ENCODE data around the gene RASGEF1B. TPM values are rescaled to one million over a fixed set of nuclear protein-coding genes. Genes with fewer than 3 reads are reported as not detected.
A peak's percentile ranks its signal among the peaks of the same experiment; 100 is the strongest.

RASGEF1B gene
- total RNA-seq, 4 donors from 2014 or later, result 4.3 to 15.5 (median 10.2) TPM

DNA sequence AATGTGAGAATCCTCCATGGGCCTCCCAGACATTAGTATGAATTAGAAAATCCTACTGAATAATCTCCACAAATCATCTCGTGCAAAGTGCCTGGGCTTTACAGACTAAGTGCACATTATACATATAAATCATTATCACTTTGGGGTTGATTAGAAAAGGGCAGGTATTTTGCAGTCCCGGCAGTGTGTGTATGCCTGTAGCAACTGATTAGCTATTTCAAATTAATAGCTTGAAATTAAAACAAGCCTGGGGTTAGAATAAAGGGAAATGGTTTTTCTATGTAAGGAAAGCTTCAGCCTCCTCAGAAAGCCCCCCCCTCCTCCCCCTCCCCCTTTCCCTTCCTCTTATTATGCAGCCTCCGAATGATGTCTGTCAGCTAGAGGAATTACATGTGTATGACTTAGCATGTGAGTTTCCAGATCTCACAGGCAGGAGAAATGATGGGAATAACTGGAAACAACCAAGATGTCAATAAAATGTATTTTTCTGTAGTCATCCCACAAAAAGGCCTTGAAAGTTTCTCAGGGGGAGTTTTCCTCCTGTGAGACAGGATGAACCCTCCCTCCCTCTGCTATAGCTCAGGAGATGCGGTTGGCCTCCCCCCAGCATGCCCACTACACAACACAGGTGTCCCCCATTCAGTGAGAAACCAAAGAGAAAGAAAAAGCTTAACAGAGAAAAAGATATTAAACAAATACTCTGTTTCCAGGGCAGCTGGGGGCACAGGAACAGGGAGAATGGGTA, 41.2 kb upstream of the RASGEF1B start:
- Histone ChIP-seq H3K4me1 (peaks cover 9 to 15% of the 10 kb centered on the region in 2 donors), H3K4me3 (replicated peaks in 1 of 3) (no peak overlapping the region), H3K27me3 (no peaks in the 10 kb centered on the region), H3K9me3 (no peaks in the 10 kb centered on the region), H3K27ac (no peak overlapping the region), H3K36me3 (no peaks in the 10 kb centered on the region)
- TF ChIP-seq, protein P1, sequence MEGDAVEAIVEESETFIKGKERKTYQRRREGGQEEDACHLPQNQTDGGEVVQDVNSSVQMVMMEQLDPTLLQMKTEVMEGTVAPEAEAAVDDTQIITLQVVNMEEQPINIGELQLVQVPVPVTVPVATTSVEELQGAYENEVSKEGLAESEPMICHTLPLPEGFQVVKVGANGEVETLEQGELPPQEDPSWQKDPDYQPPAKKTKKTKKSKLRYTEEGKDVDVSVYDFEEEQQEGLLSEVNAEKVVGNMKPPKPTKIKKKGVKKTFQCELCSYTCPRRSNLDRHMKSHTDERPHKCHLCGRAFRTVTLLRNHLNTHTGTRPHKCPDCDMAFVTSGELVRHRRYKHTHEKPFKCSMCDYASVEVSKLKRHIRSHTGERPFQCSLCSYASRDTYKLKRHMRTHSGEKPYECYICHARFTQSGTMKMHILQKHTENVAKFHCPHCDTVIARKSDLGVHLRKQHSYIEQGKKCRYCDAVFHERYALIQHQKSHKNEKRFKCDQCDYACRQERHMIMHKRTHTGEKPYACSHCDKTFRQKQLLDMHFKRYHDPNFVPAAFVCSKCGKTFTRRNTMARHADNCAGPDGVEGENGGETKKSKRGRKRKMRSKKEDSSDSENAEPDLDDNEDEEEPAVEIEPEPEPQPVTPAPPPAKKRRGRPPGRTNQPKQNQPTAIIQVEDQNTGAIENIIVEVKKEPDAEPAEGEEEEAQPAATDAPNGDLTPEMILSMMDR (IDR thresholded peaks at IDR 0.05), result no peak
- no peak for TF ChIP-seq POLR2A (IDR thresholded peaks at IDR 0.05)
- intact Hi-C loops (cut with DNase I), result no loop called here
- no peak for DNase-seq
- 73 to 84% methylated on average over 4 of the region's 4 CpGs for WGBS, 2 donors

DNA sequence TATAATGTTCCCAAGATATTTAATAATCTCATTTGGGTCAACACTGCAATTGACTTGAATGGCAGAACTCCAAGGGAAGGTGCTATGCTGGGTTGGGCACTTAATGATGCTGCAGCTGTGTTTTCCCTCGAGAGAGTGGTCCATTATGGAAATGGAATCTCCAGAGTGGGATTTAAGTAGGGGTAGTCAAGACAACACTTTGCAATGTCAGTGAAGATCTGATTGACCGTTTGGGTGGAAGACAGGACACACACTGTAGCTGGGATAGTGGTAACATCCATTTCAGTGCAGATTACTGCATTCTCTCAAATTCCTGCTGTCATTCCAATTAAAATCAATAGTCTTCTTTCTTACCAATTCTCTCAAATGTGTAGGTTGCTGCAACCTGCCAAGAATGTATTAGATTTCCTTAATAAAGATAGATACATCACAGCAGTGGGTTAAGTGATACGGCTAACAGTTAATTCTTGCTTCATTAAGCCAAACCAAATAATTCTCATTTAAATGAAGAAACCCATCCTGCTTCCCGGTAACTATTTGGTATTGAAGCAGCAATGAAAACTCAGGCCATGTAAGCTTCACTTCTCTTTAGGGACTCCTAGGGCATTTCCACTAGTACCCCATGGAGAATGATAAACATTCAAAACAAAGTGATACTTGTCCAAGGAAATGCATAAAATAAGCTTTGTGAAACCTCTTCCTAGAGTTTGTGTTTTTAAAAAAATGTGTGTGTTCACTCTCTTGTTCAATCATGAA, 40.5 kb upstream of the RASGEF1B start:
- no peaks in the 10 kb centered on the region for H3K9me3 ChIP-seq
- H3K4me3 ChIP-seq (replicated peaks in 1 of 3), result no peak overlapping the region
- no peaks in the 10 kb centered on the region for H3K27me3 ChIP-seq
- H3K27ac ChIP-seq, result no peak overlapping the region
- peaks cover 9 to 19% of the 10 kb centered on the region in 2 donors for H3K4me1 ChIP-seq
- no peak for DNase-seq
- TF ChIP-seq POLR2A (IDR thresholded peaks at IDR 0.05), result no peak
- TF ChIP-seq, protein P1 (IDR thresholded peaks at IDR 0.05), result no peak
- H3K36me3 ChIP-seq, result no peaks in the 10 kb centered on the region
- 66 to 69% methylated on average over 4 of the region's 4 CpGs for WGBS, 2 donors
- intact Hi-C loops (cut with DNase I), result no loop called here

DNA sequence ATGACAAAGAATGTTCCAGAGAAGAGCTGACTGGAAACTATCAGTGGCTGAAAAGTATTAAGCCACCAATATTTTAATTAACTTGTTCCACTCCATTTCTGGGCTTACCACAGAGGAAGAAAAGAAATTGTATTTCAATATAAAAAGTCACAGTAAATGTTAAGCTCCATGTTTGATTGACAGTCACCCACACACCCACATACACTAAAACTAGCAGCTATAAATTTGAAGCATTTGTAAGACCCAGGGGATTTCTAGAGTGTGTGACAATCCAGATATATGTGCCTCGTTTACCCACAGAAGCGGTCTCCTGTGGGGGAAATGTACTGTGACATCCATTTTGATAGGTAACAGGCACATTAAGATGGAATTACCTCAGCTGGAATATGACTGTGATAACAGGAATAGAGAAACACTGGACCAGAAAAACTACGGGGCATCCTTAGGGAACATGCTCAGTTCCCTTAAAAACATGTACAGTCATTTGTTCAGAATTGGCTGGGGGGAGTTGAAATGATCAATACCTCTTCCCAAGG, 39.0 kb upstream of the RASGEF1B start:
- no peaks in the 10 kb centered on the region for H3K36me3 ChIP-seq
- no peak overlapping the region for H3K4me3 ChIP-seq (replicated peaks in 1 of 3)
- 77 to 92% methylated on average over 3 of the region's 3 CpGs for WGBS, 2 donors
- H3K4me1 ChIP-seq, result peaks cover 9 to 19% of the 10 kb centered on the region in 2 donors
- DNase-seq, result no peak
- H3K27ac ChIP-seq, result no peak overlapping the region
- no peaks in the 10 kb centered on the region for H3K27me3 ChIP-seq
- intact Hi-C loops (cut with DNase I), result no loop called here
- H3K9me3 ChIP-seq, result no peaks in the 10 kb centered on the region
- TF ChIP-seq, protein P1 (IDR thresholded peaks at IDR 0.05), result no peak
- no peak for TF ChIP-seq POLR2A (IDR thresholded peaks at IDR 0.05)

DNA sequence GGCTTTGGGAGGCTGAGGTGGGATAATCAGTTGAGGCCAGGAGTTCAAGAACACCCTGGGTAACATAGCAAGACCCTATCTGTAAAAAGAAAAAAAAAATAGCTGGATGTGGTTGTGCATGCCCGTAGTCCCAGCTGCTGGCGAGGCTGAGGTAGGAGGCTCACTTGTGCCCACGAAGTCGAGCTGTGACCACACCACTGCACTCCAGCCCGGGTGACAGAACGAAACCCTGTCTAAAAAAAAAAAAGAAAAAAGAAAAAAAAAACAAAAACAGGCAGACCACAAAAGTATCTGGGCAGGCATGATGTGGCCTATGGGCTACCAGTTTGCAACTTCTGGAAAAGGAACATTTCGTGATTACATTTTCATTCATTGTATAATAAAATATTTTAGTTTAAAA, 38.1 kb upstream of the RASGEF1B start:
- Histone ChIP-seq H3K4me3 (replicated peaks in 1 of 3) (no peak overlapping the region), H3K36me3 (no peaks in the 10 kb centered on the region), H3K9me3 (no peaks in the 10 kb centered on the region), H3K27ac (no peak overlapping the region), H3K27me3 (no peaks in the 10 kb centered on the region), H3K4me1 (peaks cover 9 to 19% of the 10 kb centered on the region in 2 donors)
- intact Hi-C loops (cut with DNase I), result no loop called here
- TF ChIP-seq, protein P1 (IDR thresholded peaks at IDR 0.05), result no peak
- no peak for TF ChIP-seq POLR2A (IDR thresholded peaks at IDR 0.05)
- WGBS, 2 donors, result 90 to 95% methylated on average over 7 of the region's 7 CpGs
- DNase-seq, result no peak

DNA sequence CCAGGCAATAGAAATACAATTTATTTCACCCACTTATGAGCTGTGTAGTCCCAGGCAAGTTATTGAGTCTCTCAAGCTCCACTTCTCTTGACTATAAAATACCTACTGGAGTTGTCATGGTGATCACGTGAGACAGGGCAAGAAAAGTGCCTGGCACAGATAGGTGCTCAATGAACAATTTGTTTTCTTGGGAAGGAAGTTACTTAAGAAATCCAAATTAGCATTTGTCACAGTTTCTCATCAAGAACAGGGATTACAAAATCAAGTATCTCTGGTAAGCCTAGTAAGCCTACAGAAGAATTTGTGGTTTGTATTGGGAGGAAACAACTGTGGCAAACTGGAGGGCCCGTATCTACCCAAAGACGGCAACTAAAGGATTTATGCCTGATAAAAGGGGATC, 37.5 kb upstream of the RASGEF1B start:
- Histone ChIP-seq H3K27me3 (no peaks in the 10 kb centered on the region), H3K27ac (no peak overlapping the region), H3K4me1 (peaks cover 9 to 19% of the 10 kb centered on the region in 2 donors), H3K9me3 (no peaks in the 10 kb centered on the region), H3K4me3 (replicated peaks in 1 of 3) (no peak overlapping the region), H3K36me3 (no peaks in the 10 kb centered on the region)
- WGBS, 2 donors, result 67 to 72% methylated on average over 3 of the region's 3 CpGs
- DNase-seq, result peak in 1 of 2 donors; percentile 10
- TF ChIP-seq, protein P1 (IDR thresholded peaks at IDR 0.05), result no peak
- no peak for TF ChIP-seq POLR2A (IDR thresholded peaks at IDR 0.05)
- intact Hi-C loops (cut with DNase I), result no loop called here

All from thyroid gland (tissue), 4 donors.